ENCODE data around the gene NR2F1. TPM values are rescaled to one million over a fixed set of nuclear protein-coding genes. Genes with fewer than 3 reads are reported as not detected.

The NR2F1 gene
- polyA plus RNA-seq, 3 donors: 199 to 295 (median 248) TPM

DNA sequence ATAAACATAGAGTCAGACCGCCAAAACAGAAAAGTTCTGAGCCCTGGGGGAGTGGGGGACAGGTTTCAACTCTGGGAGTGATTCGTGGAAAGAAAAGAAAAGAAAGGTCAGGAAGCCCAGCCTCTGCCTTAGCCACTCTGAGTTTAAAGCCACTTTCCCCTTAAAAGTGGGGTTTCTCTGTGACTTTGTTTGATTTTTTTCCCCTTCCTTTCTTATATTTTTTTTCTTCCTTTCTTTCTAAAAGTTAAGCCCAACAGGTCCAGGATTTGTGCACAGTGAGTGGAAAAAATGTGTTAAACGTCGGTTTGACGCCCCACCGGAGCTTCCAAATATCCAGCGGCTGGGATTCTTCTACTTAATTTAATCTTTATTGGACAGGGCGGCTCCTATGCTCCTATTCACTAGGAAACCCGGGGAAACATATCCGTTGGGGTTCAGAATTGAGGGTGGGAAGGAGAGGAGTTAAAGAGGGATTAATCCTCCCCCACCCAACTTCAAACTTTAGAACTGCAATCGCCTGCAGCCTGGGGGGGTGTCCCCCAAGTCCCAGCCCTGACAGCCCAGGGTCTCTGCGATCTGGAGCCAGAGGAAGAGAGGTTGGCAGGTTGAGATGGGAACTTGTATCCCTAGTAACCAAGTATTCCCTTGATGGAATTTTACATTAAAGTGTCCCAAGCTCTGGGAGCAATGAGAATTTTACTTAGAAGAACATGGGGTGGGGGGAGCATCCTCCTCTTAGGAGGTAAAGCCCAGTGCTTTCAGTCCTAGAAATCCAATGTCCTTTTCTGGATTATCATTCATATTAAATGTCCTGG, 8.3 kb upstream of the NR2F1 start:
- DNase-seq: no peak

DNA sequence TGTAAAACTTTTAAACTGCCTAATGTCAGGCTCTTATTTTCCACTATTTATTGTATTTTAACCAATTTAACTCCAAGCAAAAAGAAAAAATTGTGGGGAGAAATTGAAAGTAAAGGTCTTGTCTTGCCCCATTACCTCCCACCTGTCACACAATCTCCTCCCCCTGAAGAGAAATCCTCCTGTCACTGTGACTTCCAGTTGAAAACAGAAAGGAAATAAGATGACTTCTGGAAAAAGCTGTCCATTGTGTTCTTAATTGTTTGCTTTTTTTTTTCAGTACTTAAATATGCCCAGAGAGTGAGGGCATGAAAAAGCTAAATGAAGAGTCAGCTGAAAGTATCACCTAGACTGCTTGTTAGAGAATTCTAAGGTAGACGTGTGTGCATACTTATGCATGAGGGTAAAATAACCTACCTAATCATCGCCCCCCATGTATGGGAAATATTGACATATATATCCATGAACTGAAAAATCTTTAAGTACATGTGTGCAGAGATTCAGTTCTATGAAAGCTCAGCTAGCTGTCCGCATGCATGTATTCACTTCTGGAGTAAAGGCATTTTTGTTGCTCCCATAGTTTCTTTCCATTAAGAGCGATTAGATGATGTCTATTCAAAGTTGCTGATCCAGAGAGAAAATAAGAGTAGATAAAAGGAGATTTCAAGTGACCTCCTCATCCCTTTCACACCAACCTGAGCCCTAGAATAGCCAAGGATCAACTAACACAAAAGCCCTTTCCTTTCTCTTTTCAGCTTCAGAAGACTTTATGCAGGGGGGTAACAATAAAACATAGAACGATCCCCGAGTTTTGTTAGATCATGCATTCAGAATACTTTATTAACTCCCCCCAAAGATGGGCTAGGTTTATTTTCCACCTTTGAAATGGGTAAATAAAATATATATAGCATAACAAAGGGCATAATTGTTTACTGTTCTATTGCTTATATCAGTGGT, 7.3 kb upstream of the NR2F1 start:
- no peak for DNase-seq

DNA sequence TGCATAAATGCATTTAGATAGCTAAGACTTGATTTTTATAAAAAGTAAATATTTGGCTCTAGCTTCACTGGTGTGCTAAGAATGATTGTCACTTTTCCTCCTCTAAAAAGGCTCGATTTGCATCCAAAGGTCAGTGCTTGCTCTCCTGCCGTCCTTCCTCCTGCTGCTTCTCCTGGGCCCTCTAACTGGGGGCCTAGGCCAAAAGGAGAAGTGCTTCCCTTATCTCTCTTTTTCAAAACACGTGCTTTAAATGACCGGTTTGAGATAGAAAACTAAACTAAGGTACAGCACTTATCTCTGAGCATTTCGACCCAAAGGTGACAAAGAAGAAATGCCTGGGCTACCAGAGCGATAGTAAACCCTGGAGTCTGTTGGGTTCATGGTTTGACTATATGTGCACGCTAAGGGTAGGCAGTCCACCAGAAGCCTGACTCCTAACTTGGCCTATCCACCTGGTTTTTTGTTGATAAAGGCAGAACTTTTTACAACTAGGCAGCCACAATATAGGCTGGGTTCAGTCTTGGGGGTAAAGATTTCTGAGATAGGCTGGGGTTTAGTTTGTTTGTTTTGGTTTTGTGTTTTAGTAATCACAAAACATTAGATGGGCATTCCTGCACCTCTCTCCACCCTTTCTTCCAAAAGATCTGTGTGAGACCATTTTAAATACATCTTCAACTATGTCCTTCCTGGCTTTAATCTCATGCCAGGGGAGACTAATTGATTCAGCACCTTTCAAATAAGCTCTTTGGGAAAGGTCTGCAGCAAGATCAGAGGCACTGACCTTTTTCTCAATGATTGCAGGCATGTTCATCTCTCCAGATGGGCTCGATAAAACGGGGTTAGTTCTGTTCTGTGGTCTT, 5.8 kb upstream of the NR2F1 start:
- no peak for DNase-seq

DNA sequence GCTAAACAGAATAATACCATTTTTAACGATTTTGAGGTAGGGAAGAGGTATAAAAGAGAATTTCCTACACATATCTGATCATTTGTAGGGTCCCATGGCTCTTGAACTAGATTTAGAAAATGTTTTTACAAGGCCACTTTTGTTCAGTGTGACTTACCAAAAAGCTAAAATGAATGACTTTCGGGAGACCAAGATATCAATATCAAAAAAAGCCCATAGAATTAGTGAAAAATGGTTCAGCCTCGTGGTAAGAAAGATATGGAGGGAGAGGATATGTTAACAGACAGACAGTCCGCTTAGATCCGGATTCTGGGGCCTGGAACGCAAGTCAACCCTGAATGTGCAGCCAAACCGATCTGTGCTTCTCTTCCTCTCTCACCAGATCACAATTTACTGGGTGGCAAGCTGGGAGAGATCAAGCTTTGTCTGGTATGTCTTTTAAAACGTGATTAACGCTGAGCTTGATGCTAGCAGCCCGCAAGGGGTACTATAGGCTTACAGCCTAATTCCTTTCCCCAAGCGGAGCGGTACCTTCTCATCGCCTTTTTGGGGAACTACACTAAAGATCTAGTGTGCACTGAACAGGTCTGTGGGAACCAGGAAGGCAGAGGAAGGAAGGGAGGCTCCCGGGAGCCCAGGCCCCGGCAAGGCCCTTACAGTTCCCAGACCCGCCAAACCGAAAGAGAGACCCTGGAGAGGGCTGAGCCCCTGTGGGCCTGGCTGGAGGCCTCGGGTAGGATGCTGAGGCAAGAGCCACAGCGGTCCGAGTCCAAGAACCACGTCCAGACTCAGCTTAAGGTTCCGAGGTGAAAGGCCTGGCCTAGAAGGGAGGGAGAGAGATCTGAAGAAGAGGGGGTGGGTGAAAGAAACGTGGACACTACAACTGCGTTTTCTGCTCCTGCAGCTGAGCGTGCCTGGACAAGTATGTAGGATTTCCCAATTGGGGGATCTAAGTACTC, 4.9 kb upstream of the NR2F1 start:
- DNase-seq: no peak

DNA sequence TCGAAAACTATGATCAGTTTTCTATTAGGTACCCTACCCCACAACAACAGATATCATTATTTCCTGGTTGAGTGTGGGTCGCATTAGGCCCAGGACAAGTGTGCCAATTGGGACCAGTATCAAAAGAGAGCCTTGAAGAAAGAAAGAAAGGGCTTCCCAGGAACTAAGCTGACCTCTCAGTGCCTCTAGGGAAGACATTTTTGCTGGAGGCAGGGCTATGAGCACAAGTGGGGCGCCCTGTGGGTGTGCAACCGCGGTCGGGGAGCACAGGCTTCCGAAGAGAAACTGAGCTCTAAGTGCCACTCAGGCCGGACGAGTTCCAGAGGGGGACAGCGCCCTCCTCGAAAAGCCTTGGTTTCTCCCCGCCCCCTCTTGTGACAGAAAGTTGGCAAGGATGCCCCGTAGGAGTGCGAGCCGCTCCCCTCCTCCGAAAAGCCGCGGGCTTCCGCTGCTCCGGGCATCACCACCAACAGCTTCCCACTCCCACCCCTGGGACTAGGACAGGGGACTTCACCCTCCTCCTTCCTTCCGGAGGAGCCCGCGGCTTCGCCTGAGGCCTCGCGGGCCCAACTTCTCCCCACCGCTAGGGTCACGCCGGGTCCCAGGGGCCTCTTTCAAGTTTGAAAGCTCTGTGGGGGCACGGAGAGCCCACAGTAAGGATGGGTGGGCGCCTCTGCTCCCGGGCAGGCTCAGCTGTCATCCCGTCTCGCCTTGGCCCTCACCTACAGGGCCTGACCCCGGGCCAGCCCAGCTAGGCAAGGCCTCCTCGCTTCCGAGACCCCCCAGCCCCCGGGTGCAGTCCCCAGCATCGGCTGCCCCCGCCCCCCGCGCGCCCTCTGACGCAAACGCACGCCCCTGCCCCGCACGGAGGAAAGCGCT, 4.0 kb upstream of the NR2F1 start:
- DNase-seq: no peak

DNA sequence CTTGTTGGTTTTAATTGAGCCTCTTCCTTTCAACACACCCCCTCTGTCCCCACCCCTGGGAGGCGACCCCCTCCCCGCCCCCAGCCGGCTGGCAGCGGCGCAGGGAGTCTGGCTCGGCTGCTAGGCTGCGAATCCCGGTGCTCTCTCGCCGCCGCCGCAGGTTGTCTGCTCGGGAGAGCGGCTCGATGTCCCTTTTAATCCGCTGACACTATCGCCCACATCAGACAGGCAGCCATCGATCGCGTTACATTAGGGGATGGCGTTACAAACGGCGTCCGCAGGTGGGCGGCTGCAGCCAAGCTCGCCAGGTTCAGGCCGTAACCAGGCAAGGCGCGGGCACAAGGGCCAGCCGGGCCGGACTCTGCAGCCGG, 3.3 kb upstream of the NR2F1 start:
- no peak for DNase-seq

DNA sequence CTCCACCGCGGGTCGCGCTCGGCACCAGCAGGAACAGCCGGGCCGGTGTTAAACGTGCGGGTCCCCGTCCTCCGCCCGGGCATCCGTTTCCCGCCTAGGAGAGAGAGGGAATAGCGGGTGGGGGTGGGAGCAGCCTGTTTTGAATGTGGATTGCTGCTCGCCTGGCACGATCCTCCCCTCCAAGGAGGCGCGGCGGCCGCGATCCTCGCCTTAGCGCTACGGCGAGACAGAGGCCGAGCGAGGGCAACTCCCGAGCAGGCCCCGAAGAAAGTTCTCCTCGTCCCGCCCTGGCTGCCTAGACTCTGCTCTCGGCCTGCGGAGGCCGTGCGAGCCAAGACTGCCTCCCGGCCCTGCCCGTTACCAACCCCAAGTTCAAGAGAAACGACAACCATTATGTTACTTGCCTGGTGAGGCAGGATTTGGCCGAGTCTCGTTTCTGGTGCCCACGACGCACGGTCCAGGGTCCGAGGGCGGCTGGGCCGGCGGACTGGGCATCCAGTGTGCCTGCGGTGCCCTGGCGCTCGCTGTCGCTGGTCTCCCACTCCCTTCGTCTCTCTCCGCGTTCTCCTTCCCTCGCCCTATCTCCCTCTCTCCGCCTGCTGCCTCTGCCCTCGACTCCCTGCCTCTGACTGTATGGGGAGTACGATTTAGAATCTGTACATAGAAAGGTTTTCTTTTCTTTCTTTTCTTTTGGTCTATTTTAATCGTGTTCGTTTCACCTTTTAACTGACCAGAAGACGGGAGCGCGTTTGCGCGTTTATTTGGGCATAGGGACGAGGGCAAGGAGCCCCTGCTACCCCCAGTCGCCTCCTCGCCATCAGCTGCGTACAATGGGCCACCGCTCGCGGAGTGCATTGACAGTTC, 2.7 kb upstream of the NR2F1 start:
- DNase-seq: no peak

DNA sequence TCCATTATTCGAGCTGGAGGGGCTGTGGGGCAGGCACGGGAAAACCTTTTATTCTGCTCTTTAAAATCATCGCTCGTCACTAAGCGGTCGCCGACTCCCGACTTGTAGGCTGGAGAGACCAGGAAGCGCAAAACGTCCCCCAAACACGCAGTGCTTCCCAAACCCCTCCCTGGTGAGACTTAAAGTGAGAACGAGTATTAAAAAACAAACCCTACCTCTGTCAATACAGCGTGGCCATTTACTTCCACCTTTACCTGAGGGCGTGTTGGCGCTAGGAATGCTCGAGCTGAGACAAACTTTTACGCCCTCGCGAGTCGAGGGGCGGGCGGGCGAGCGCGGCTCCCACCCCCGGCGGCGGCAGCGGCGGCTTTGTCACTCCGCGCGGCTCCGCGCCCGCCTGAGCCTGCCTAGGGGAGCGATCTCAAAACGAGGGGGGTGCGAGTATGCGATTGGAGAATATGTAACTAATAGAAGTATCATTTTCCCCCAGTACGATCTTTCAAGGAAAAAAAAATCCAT, 2.0 kb upstream of the NR2F1 start, which contains the start of gene NR2F1-AS1:
Gene NR2F1-AS1, minus strand, starts transcription at position 293 of the 519 bp plus-strand sequence.
- no peak for DNase-seq

DNA sequence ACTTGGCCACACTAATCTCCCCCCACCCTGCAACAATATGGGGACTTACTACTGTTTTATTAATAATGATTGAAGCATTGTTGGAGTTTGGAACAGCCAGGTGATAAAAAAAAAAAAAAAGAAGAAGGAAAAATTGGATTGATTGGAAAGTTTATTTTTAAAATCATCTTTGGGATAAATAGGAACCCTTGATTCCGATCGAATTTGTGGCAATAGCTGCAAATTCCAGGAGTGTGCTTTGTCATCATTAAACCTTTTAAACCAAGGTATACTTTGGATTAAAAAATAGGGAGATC, 907 bp upstream of the NR2F1 start:
- no peak for DNase-seq

DNA sequence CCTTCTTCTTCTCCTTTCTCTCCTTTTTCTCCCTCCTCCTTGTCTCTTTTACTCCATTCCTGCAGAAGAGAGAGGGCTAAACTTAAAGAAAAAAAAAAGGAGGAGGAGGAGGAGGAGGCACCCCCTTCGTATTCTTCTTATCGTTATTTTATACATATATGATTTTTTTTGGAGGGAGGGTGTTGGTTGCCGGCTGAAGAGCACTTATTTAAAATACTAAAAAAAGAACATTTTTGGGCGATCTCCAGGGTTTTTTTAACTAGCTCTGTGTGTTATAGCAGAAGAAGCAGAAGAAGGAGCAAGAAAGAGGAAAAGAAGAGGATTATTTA, 381 bp downstream of the NR2F1 start:
- no peak for DNase-seq

DNA sequence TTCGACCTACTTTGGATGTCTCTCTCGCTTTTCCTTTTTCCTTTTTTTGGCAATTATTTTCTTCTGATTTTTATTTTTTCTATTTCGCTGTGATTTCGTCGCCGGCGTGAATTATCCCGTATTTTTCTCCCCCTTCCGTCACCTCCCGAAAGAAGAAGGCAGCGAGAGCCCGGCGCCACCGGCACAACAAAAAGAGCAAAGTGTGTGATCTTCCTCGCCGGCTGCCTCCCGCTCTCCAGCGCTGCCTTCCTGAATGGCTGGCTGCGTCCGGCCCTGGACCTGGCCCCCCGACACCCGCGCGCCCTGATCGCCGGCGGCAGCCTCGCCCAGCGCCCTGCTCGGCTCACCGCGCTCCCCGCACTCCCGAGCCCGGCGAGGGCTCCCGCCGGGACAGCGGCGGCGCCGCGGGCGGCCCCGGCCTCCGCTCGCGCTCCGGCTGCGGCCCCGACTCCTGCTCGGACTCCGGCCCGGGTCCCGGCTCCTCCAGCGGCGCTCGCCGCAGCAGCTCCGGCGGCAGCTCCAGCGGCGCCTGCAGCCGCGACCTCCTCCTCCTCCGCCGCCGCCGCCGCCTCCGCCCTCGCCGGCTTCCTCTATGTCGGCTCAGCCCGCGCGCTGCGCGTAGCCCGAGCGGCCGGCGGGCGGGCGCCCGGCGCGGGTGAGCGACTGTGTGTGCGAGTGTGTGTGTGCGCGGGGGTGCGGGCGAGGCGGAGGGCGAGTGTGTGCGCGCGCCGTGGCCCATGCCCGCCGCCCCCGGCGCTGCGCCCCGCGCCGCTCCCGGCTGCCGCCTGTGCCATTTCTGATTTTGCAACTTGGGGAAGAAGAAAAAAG, 960 bp downstream of the NR2F1 start:
- no peak for DNase-seq

DNA sequence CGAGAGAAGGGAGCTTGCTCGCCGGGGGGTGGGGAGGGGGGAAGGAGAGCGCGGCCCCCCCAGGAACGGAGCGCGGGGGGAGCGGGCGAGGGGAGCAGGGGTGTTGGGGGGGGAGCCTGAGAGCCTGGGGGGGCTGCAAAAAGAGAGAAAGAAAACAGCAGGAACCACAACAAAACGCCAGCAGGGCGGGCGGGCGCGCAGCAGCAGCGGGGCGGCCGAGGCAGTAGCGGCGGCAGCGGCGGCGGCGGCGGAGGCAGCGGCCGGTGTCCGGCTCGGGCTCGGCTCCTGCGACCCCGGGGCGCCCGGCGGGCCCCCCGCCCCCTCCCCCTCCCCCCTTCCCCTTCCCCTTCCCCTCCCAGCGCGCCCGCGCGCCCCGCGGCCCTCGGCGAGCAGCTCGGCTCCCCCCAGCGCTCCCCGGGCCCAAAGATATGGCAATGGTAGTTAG, 1.6 kb downstream of the NR2F1 start:
- DNase-seq: no peak

DNA sequence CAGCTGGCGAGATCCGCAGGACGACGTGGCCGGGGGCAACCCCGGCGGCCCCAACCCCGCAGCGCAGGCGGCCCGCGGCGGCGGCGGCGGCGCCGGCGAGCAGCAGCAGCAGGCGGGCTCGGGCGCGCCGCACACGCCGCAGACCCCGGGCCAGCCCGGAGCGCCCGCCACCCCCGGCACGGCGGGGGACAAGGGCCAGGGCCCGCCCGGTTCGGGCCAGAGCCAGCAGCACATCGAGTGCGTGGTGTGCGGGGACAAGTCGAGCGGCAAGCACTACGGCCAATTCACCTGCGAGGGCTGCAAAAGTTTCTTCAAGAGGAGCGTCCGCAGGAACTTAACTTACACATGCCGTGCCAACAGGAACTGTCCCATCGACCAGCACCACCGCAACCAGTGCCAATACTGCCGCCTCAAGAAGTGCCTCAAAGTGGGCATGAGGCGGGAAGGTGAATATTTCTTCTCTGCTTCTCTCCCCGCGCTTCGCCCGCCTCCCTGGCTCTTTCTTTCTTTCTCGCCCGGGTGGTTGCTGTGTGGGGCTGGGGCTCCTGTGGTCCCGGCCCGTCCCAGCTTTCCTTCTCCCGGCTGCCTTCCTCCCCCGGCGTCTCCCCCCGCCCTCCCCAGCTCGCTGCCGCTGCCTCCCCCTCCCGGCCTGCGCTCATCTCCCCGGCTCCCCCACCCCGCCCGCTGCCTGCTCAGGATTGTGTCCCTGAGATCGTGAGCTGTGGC, 2.2 kb downstream of the NR2F1 start:
- DNase-seq: no peak

DNA sequence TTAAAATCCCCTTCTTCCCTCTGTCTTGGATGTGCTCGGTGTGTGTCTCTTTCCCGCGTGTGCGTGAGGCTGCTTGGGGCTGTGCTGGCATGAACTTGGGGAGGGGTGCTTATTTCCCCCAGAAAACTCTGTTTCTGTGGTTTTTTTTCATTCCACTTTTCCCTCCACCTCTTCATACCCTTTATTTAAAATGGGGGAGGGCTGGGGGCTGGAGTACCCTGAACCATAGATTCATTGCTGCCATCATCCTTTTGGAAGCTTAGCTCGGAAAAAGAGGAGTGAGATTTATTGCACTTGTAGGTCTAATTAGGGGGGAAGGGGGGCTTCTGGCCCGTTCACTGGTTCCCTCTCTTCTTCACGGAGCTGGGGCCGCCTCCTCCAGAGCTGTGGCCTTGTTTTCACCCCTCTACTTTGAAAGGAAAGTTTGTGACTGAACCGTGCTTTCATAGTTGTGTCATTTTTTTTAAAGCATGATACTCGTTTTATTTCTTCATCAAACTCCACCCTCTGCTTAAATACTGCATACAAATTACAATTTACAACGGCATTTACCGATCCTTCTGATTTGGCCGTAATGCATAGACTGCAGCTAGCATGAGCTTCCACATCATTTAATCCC, 2.9 kb downstream of the NR2F1 start:
- peak; percentile 88 for DNase-seq

DNA sequence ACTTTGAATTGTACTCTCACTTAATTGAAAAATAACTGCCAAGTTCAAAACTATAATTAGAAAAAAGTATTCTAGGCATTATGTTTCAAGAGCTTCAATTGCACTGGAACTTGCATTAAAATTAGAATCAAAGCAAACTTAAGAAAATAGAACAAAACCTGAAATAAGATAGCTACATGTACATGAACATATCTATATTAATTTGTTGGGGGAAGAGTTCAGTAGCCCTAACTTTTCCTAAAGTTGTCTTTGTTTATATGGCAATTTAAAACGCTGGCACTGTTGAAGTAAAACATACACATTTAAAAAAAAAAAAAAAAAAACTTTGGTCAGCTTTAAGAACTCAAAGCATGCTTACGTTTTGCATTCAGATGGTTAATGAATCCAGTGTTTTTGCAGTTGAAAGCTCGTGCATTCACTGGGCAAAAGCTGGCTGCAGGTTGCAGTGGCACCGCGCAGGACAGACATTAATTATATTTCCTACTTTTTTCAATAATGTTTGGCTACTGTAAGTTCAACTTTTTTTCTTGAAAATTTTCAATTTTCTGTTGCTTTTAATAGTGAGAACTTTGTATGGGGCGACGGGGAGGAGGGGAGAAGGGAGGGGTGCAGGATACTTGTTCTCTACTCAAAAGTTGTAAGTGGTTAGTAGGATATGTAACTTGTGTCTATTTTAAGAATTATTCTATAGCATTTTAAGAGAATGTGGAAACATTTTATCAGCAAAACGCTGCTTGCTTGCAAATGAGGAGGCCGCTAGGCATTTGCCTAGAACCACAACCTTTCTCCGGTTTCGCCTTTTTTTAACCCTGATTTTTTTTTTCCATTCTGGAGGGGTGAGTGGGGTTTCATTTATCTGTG, 3.9 kb downstream of the NR2F1 start:
- no peak for DNase-seq

All from renal pelvis (tissue), 4 donors.